Inflammatory macrophage treated with lipopolysaccharide for 1 hour (primary cell): Measurements from ENCODE around the gene PAIP2.
"Not testable (repeated sequence)": the region's sequence is repeated elsewhere in the genome, so short reads cannot be mapped to it uniquely, and the experiment has no call there.

Experiments used
- DNase-seq, 2 donors: peaks; one replicate each; pipeline ENCODE4 v3.0.0-alpha.2; 2020 to 2022

PAIP2 gene

DNA sequence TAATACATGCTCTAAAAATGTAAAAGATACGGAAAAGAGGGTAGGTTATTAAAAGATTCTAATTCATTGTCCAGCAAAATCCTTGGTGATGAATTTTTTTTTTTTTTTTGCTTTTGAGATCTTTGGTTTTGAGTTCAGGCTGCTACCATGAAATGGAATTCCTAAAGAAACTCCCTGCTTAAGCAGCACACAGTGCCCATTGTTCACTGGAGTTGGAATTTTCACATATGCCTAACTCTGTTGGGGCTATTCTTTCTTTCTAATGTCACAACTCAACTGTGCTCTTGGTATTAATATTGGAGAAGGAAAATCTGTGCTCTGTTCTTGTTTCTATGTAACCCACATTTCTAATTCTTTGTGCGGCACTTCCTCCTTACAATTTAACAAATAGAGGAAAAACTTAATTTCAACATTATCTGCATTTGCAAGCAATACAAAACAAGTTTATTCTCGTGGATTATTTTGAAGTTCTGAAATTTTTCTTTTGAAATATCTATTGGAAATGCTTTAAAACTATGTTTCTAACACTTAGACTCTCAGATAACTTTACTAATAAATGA lies 26.5 kb upstream of the PAIP2 start:
- peak; percentile 63 to 67 for DNase-seq

DNA sequence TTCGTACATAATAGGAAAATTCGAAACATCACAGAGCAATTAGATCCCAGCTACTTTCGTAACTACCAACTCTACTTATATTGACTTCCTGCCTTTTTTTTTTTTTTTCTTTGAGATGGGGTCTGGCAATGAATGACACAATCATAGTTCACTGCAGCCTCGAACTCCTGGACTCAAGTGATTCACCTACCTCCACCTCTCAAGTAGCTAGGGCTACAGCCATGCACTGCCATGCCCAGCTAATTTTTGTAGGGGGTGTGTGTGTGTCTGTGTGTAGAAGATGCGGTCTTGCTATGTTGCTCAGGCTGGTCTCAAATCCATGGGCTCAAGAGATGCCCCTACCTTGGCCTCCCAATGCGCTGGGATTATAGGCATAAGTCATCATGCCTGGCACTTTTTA lies 5.8 kb upstream of the PAIP2 start:
- no peak for DNase-seq

DNA sequence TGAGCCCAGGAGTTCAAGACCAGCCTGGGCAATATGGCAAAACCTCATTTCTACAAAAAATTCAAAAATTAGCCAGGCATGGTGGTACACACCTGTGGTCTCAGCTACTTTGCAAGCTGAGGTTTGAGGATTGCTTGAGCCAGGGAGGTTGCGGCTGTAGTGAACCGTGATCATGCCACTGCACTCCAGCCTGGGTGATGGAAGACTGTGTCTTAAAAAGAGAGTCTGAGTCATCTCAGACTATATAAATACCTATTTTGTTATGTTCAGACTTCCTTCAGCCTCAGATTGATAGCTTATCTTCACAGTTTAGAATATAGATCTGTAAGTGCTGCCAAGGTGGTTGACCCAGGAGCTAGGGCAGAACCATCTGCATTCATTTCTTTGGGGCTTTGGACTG lies 1.6 kb upstream of the PAIP2 start:
- no peak for DNase-seq

DNA sequence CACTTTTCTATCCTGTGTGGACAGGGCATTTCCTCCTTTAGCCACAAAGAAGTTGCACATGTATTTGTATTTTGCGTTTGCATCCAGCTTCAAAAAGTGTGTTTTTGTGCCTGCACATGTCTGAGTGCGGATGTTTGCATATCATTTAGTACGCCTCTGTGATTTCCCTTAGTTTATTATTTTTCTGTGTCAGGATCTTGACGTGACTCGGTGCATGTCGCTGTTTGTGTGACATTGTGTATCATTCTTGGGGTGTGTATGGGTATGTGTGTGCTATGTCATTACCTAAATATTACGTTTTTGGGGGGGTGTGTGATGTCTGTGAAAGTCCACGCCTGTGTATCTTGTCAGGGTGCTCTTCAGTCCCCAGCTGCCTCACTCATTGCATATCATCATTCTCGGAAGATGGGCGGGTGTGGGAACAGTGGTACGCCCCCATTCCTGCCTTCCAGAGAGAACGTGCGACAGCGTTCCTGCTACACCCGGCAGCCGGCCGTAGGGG lies 416 bp upstream of the PAIP2 start:
- no peak for DNase-seq

DNA sequence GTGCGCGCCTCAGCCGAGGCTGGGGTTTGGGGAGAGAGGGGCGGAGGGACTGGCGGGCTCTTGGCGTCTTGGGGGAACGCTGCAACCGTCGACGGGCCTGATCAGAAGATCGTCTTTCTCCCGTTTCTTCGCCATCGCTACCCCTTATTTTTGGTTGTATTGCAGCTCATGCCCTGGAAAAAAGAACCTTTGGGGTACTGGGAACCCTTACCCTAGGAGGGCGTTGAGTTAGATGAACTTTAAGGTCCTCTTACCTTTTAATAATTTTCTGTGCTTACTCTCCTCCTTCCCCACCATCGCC lies 719 bp downstream of the PAIP2 start:
- DNase-seq, result no peak

DNA sequence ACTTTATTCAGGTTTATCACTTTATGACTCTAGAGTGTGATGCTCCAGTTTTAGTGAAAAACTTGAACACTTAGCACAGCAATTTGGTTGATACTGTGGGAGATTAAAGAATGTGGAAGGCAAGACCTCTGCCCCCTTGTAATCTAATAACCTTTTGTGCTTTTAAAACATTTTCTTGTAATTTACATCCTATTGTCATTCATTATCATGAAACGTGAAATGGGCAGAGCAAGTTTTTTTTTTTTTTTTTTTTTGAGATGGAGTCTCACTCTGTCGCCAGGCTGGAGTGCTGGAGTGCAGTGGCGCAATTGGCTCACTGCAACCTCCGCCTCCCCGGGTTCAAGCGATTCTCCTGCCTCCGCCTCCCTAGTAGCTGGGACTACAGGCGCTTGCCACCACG lies 1.8 kb downstream of the PAIP2 start:
- no peak for DNase-seq

DNA sequence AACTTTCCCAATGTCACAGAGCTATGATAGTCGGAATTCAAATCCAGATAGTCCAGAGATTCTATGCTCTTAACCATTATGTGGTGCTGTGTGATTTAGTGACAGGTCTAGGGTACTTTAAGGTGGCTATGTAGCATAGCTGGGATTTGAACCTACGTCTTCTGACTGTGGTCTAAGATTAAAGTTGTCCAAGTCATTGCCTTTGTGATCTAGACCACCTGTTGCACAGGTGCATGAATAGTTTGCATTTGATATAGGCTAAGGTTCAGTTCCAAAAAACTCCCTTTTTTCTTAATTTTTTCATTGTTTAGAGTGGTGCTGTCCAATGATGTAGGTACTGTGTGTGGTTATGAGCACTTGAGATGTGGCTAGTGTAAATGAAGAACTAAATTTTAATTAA lies 2.5 kb downstream of the PAIP2 start:
- DNase-seq, result no peak

DNA sequence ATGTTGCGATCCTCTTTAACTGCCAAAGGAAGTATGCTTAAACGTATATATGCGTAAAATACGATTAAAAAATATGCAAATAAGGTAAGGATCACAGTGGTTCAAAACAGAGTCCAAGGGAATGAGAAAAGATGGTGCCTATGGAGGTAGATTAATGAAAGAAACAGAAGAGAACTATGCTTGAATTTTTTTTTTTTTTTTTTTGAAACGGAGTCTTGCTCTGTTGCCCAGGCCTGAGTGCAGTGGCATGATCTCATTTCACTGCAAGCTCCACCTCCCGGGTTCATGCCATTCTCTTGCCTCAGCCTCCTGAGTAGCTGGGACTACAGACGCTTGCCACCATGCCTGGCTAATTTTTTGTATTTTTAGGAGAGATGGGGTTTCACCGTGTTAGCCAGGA lies 3.8 kb downstream of the PAIP2 start:
- not testable (repeated sequence) for DNase-seq

DNA sequence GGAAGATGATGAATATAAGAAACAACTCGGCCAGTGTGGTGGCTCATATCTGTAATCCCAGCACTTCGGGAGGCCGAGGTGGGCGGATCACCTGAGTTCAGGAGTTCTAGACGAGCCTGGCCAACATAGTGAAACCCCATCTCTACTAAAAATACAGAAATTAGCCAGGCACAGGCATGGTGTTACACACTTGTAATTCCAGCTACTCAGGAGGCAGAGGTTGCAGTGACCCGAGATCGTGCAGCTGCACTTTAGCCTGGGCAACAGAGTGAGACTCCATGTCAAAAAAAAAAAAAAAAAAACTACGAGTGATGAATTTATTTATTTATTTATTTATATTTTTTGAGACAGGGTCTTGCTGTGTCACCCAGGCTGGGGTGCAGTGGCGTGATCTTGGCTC lies 6.2 kb downstream of the PAIP2 start:
- DNase-seq, result not testable (repeated sequence)

DNA sequence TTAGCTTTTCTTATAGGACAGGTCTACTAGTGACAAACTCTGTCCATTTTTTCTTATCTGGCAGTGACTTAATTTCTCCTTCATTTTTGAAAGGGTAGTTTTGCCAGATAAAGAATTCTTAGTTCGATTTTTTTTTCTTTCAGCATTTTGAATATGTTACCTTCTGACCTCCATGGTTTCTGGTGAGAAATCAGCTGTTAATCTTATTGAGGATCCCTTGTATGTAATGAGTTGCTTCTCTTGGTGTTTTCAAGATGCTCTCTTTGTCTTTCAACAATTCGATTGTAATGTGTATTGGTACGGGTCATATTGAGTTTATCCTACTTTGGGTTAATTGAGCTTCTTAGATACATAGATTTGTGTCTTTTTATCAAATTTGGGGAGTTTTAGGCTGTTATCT lies 12.5 kb downstream of the PAIP2 start:
- DNase-seq, result no peak

DNA sequence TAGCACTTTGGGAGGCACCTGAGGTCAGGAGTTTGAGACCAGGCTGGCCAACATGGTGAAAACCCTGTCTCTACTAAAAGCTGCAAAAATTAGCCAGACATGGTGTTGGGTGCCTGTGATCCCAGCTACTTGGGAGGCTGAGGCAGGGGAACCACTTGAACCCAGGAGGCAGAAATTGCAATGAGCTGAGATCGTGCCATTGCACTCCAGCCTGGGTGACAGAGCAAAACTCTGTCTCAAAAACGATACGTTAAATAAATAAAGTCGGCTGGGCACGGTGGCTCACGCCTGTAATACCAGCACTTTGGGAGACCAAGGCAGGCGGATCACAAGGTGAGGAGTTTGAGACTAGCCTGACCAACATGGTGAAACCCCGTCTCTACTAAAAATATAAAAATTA lies 14.2 kb downstream of the PAIP2 start:
- not testable (repeated sequence) for DNase-seq

DNA sequence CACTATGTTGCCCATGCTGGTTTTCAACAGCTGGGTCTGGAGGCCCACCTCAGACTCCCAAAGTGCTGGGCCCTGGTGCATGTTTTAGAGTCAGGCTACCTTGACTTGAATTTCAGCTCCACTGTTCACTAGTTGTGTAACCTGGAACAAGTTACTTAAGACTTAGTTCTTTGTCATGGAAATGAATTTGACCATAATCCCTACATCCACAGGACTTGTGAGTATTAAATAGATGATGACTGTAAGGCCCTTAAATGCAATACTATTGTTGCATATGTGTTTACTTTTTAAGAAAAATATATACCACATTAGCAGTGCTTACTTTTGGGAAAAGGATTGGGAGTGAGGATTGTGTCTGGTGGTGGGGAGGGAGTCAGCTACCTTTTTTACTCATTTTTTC lies 16.4 kb downstream of the PAIP2 start:
- DNase-seq, result no peak

DNA sequence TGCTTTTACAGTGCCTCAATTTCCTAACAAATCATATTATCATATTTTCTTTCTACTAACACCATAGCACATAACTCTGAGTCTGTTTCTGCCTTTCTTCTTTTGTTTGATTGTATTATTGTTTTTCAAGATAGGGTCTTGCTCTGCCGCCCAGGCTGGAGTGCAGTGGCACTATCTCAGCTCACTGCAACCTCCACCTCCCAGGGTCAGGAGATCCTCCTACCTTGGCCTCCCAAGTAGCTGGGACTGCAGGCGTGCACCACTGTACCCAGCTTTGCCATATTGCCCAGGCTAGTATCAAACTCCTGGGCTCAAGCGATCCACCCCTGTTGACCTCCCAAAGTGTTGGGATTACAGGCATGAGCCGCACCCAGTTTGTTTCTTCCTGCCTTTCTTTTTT lies 18.7 kb downstream of the PAIP2 start:
- no peak for DNase-seq

DNA sequence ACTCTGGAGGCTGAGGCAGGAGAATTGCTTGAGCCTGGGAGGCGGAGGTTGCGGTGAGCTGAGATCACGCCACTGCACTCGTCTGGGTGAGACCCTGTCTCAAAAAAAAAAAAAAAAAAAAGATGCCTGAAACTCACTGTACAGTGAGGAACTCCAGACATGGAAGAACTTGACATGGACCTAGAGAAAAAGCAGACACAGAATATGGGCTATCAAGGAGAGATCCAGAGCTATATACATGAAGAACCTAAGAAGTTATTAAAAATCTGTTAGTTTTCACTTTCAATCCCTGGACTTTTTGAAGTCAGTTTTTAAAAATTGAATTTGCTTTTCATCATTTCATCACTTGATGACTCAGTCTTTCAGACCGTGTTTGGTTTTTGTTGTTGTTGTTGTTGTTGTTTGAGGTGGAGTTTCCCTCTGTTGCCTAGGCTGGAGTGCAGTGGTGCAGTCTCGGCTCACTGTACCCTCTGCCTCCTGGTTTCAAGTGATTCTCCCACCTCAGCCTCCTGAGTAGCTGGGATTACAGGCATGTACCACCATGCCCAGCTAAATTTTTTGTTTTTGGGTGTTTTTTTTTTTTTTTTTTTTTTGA lies 20.3 kb downstream of the PAIP2 start:
- no peak for DNase-seq

DNA sequence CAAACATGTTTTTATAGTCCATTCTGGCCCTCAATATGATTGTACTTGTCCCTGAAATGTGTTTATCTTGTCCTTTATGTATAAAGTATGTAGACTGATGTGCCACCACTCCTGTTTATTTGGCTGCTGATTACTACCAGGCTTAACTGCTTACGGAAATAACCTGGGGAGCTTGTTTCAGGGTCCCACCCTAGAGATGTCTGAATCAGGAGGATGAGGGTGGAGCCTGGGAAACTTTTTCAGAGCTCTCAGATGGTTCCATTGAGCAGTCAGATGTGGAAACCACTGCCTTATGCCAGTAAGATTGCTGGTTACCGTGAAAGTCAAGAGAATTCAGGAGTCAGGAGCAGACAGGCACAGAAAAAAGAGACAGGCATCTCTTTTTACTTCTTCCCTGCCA lies 22.3 kb downstream of the PAIP2 start:
- DNase-seq, result no peak

DNA sequence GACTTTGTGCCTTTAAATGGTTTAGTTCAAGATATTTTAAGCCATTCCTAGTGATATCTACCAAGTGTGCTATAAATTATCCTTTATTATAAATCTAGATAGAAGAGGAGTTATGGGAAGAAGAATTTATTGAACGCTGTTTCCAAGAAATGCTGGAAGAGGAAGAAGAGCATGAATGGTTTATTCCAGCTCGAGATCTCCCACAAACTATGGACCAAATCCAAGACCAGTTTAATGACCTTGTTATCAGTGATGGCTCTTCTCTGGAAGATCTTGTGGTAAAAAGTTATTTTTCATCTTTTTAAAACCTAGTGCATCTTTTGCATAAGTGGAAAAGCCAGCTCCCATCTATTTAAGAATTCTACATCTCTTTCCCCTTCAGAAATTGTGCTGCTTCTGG lies 22.8 kb downstream of the PAIP2 start:
- no peak for DNase-seq

DNA sequence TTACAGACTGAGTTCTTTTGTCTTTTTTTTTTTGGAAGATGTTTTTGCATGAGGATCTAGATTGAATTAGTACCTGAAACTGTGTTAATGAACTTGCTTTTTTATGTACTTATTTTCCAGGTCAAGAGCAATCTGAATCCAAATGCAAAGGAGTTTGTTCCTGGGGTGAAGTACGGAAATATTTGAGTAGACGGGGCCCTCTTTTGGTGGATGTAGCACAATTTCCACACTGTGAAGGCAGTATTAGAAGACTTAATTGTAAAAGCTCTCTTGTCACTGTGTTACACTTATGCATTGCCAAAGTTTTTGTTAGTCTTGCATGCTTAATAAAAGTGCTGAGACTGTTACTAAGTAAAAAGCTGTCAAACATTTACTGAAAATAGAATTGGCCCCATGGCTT lies 27.0 kb downstream of the PAIP2 start:
- DNase-seq, result no peak

DNA sequence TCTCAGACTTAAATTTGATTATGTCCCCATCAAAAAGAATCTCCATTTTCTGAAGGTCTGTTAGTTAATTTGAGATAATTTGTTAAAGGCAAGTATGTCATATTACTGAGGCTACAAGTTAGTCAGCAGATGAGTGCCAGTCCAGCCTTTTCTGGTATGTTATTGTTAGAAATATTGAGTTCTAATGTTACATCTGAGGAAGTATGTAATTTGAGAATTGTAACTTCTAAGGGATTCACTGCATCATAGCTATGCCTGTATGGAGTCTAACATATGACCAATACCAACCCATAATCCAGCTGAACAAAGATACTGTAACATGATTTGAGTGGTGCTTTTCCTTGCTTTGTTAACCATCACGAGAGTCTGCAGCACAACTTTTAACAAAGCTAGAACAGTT lies 27.5 kb downstream of the PAIP2 start:
- no peak for DNase-seq

DNA sequence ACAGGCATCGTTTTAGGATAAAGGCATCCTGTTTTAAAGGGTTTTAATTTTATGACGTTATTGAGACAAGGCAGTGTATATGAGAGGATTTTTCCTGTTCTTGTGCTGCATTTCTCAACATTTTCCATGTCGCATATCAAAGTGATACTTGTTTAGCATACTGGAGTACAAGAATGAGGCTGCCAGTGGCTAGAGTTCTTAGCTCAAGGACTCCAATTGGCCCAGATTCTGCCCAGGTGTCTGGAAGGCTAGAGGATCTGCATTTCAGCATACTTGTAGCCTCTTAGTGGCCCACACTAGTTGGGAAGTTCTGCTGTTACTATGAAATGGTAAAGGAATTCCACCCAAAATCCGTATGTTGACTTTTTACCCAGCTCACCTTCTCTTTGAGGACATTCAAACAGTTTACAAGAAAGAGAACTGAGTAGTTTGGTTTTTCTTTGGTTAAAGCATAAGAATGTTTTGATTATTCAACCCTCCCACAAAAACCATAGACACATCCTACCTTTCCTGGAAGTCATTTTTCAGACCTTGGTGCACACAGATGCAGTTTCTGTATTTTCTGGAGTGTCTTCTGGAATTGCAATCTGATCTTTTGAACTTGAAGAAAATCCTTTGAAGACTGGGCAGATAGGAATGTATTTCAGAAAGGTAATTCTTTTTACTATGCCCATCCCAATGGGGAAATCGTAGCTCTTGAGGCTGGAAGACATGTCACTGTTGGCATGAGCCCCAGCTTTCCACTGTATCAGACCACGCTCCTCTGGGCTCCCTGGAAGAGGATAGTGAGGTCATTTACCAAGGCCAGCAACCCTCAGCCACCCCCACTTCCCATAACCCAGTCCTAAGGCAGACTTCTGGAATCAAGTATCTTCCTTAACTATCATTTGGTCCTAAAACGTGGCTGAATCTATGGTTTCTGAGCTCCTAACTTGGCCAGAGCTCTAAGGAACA lies 30.1 kb downstream of the PAIP2 start:
- DNase-seq, result no peak

DNA sequence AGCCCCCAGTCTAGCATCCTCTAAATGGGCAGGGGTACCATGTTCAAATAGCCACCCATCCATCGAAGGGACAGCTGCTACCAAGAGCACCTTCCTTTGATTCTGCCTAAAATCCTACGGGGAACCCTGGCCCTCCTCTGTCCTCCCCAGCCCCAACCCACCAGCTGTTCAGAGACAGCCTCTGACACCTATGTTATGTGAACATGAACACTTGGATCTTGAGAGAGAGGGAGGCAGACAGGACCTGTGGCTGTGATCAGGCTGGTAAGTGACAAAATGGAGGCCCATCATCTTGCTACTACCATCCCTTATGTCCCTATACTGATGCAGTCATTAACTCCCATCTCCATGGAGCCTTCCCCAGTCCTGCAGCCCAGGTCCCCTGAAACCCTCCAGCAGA lies 33.3 kb downstream of the PAIP2 start:
- DNase-seq, result no peak

DNA sequence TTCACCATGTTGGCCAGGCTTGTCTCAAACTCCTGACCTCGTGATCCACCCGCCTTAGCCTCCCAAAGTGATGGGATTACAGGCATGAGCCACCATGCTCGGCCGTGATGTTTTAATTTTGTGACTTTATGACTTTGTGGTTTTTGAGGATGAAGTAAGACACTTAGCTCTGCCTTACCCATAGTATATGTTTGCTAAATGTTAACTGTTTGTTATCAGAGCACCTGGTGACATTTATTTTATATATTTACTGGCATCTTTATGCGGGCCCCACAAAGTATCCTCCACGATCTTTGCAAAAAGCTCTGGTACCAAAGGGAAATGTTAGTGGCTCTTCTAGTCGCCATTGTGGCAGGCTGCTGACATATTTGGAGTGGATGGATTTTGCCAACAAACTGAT lies 34.7 kb downstream of the PAIP2 start:
- no peak for DNase-seq

DNA sequence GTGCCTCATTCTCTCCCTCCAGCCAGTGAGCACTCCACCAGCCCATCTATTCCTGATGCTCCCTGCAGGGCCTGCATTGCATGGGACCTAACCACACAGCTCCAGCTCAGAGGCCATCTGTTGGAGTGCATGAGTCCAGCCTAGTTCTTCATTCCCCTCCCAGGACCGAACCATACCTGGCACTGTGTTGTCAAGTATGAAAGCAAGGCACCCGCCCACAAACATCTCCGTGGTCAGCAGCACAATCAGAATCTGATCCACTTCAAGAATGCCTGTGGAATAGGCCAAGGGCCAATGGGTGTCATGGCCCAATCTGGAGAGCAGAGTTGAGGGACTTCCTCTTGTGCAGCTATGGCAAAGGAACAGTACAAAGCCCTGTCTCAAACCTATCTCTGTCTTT lies 35.6 kb downstream of the PAIP2 start:
- no peak for DNase-seq

DNA sequence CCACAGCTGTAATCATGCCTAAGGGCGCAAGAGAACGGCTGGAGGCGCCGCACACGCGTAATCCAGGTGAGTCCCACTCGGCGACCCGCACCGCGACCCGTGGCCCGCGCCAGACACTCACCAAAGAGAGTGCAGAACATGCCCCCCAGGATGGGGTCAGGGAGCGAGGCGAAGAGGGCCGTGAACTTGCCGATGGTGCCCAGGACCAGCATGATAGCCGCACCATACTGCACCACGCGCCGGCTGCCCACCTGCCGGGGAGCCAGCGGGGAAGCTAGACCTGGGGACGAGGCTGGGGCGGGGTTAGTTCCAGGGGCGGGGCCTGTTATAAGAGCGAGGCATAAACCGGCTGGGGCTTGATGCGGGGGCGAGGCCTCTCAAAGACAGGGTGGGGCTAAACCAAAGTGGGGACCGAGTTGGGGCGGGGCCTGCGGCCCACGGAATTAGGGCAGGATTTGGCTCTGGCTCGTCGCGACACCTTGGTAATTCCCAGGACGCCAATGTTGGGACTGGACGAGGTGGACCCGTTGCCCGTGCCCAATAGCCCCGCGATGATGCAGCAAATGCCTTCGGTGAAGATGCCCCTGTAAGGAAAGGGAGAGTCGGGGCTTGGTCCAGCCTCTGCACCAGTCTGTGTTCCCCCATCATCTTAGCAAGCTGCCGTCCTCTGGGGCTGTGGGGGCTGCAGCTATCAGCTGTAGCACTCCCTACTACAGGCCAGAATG lies 36.6 kb downstream of the PAIP2 start:
- DNase-seq, result no peak

DNA sequence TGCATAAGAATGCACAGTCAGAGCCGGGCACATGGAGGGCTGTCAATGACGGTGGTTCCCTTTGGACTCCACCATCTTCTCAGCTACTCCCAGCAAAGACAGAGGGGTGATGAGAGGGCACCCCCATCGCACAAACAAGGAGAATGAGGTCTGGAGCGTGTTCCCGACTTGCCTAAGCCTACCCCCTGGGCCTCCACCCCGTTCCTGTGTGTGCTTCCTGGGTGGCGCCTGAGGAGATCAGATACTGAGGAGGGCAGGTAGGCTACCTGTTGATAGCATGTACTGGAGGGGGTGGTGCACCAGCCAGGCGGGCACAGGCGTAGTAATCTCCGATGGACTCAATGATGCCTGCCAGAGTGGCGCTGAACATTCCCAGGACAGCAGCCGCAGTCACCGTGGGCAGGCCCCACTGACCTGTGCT lies 37.3 kb downstream of the PAIP2 start:
- no peak for DNase-seq
